ENCODE results near the gene PTGDS. TPM values are rescaled to one million over a fixed set of nuclear protein-coding genes. Genes with fewer than 3 reads are reported as not detected.

Gene PTGDS
- total RNA-seq, 1 donor from 2014 or later, result 10.2 TPM

- no peak for DNase-seq
Observed at GRCh38 chr9:136974817-136975535, 2.3 kb upstream of the PTGDS start.

- peak; percentile 67 for DNase-seq
Observed at GRCh38 chr9:136975644-136976043, 1.7 kb upstream of the PTGDS start.

GRCh38 chr9:136977649-136978072 is 357 bp downstream of the PTGDS start:
- DNase-seq, result no peak

- peak; percentile 67 for DNase-seq
Observed at GRCh38 chr9:136978073-136978864, 965 bp downstream of the PTGDS start.

DNA sequence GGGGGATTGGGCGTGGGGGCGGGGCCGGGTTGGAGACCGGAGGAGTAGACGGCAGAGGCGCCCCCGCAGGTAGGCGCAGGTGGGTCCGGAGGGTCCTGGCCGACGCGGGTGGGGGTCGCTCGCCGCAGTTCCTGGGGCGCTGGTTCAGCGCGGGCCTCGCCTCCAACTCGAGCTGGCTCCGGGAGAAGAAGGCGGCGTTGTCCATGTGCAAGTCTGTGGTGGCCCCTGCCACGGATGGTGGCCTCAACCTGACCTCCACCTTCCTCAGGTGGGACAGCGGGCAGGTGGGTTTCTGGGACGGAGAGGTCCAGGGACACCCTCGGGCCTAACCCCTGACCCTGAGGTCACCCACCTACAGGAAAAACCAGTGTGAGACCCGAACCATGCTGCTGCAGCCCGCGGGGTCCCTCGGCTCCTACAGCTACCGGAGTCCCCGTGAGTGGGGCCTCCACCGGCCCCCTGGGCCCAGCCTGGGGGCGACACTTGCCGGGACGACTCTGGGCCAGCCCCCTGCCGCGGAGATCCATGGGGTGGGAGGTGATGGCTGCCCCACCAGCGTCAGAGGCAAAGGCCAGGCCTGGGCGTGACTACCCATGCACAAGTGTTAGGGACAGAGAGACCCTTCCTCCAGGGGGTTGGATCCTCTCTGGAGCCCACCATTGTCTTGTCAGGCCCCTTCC is 1.7 kb downstream of the PTGDS start:
- DNase-seq, result no peak

DNA sequence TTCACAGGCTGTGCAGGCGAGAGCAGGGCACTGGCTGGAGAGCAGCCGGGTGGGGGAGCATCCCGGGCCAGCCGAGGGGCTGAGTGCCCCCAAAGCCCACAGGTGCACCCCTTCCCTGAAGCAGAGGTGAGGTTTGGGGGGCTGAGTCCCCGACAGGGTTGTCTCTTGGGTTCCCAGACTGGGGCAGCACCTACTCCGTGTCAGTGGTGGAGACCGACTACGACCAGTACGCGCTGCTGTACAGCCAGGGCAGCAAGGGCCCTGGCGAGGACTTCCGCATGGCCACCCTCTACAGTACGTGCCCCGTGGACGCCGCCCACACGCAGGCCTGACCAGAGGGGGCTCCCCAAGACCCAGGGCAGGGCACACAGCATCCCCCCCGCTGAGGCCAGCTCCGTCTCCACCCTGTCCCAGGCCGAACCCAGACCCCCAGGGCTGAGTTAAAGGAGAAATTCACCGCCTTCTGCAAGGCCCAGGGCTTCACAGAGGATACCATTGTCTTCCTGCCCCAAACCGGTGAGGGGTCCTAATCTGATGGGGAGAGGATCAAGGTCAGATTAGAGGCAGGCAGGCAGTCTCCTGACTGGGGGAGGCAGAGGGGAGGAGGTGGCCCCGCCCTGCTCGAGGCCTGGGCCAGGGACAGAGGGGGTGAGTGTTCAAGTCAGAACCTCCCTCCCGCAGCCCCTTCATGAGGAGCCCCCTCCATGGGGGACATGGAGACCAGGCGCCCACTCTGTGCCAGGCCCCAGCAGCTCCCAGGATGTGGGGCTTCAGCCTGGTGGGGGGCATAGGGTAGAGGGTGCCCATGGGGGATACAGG is 2.7 kb downstream of the PTGDS start:
- no peak for DNase-seq

DNA sequence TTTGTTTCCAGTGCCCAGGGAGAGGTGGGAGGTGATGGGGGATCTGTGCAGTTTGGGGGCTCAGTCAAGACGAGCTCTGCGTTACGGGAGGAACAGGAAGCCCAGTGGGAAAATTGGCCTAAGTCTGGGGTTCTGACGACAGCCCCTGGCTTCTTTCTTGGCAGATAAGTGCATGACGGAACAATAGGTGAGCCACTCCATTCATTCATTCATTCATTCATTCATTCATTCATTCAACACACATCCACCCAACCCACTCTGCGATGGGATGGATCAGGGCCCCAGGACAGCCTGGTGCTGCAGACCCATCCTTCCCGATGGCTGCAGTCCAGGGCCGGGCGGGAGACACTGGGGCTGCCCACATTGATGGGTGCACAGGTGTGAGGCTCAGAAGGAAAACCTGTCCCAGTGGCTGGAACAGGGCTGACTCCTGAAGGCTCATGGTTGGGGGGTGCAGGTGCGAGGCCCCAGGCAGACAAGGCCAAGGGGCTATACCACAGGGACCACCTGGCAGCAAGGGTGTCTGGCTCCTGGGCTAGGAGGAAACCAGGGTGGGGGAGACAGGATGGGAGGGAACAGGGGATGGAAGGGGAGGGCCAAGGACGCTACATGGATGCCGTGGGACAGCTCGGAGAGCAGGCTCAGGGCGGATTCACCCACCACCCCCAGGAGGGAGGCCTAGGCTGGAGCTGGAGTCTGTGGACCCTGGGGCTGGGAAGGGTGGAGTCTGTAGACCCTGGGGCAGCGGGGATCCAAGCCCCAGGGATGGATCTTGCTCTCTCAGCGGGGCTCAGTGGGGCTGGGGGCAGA is 3.6 kb downstream of the PTGDS start:
- DNase-seq, result no peak

DNA sequence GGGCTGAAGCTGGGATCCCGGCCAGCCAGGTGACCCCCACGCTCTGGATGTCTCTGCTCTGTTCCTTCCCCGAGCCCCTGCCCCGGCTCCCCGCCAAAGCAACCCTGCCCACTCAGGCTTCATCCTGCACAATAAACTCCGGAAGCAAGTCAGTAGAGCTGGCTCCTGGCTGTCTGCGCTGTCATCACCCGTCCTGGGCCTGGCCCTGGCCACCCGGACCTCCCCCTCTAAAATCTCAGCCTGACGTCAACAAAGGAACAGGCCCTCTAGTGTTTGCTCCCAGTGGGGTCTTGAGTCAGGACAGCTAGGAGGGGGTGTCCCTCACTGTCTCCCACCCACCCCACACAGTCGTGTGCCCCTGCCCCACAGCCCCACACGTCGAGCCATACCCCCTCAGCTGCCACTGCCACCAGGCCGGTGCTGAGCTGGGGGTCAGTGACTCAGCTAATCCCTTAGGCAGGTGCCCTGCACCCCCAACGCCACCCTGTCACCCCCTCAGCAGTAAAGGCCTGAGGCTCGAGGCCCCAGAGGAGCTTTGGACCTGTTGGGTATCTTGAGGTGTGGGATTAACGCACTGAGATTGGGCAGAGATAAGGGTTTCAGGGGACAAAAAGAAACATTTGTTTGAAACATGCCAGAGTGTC is 4.4 kb downstream of the PTGDS start:
- DNase-seq, result no peak

DNA sequence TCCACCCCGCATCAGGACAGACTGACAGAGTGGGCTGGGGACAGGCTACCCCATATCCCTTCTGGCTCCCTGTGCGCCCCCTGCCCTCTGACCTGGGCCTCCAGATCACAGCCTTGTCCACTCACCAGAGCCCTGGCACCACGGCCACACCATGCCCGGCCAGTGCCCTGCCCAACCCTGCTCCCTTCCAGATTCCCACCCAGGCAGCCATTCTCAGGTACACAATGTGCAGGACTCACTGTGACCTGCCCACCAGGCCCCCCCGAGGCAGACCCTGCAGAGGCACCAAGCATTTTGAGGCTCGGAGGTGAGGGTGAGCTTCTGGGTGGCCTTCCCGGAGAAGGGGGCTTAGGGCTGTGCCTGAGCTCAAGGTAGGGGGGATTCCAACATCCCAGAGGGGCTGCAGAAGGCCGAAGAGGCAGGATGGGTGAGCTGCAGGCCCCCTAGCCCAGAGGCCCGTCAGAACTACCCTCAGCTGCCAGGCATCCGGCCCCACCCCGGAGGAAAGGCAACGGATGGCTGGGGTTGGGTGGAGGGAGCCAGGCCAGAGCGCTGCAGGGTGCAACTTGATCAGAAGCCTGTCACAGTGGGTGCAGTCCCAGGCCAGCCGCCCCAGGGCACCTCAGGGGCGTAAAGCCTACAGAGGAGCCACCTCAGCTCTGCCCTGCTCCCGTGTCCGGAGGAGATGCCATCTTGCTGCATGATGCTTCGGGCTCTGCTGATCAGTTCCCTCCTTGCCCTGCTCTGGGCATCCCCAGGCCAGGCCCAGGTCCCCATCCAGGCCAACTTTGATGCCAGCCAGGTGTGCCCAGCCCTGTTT is 5.1 kb downstream of the PTGDS start, which contains the start of gene LCNL1:
TSS of gene LCNL1 (plus strand) at position 762 of the 820 bp plus-strand sequence. CDS start 594 bp downstream, outside the sequence.
- no peak for DNase-seq

GRCh38 chr9:136983167-136983566 is 5.9 kb downstream of the PTGDS start:
- no peak for DNase-seq

DNA sequence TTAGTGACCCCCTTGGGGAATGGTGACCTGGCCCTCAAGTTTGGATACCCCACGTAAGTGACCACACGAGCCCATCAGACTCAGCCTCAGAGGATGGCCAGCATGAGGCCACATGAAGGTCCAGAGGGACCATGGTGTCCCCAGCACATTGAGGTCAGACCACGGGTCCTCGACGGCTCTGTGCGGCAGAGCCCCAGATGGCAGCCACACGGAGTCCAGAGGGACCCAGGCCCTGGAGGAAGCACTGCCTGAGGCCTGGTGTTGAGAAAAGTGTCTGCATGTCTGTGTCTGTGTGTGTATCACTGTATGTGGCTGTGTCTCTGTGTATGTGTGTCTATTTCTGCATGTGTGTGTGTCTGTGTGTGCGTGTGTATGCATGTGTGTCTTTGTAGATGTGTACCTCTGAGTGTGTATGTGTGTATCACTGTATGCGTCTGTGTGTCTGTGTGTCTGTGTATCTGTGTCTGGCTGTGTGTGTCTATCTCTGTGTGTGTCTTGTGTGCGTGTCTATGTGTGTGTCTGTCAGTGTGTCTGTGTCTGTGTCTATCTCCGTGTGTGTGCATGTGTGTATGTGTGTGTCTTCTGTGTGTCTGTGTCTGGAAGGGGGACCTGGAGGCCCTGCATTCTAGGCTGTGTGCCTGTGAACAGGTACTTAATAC is 6.5 kb downstream of the PTGDS start:
- no peak for DNase-seq

- no peak for DNase-seq
Observed at GRCh38 chr9:136984464-136985026, 7.2 kb downstream of the PTGDS start.

GRCh38 chr9:136985027-136985602 is 7.8 kb downstream of the PTGDS start:
- no peak for DNase-seq

DNA sequence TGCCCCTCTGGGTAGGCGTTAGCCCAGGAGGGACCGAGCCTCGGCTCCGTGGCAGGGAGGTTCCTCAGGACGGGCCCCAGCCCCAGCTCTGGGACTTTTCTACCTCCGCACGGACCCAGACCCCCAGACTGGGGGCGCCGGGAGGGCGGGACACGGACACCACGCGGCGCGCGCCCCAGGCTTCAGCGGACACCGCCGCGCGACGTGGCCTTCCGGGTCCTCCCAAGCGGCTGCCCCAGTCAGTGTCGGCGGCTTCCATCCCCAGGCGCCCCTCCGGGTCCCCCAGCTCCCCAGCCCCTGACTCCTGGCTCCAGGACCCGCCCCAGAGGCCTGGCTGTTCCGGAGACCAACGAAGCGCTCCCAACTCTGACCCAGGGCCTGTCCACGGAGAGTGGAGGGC is 8.5 kb downstream of the PTGDS start:
- DNase-seq, result no peak

- DNase-seq, result no peak
Observed at GRCh38 chr9:136988872-136989271, 11.6 kb downstream of the PTGDS start.

DNA sequence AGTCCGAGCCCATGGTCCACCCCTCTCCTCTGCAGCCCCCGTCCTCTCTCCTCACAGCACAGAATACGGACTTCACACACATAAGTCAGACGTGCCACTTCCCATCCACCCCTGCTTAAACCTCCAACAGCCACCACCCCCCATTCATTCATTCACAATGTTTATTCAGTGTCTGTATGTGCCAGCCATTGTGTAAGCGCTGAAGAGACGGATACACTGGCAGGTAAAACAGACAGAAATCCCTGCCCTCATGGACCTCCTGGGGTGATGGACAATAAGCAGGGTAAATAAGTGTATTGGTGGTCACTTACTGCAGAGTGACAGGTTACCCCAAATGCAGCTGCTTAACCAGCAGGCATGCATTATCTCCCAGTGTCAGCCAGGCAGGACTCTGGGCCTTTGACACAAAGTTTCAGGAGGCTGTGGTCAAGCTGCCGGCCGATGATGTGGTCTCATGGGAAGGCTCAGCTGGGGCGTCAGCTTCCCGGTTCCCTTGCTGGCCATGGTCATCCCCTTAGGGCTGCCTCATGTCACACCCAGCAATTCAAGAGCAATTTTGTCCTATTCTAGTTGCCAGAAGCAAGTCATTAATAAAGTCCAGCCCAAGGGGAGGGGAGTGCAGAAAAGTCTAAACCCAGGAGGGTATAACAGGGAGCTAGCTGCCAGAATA is 13.1 kb downstream of the PTGDS start:
- DNase-seq, result no peak

GRCh38 chr9:136991993-136992818 is 14.9 kb downstream of the PTGDS start, which contains the start of gene PAXX:
Gene PAXX (plus strand): TSS chr9:136992422. CDS start chr9:136992444, 22 bp downstream.
- DNase-seq, result peak; percentile 95

Measured in tongue (tissue), 2 donors.